ENCODE measurements around the gene MAB21L2. TPM values are rescaled to one million over a fixed set of nuclear protein-coding genes. Genes with fewer than 3 reads are reported as not detected.

The MAB21L2 gene
- total RNA-seq, 1 experiment from 2014 or later = not detected

DNA sequence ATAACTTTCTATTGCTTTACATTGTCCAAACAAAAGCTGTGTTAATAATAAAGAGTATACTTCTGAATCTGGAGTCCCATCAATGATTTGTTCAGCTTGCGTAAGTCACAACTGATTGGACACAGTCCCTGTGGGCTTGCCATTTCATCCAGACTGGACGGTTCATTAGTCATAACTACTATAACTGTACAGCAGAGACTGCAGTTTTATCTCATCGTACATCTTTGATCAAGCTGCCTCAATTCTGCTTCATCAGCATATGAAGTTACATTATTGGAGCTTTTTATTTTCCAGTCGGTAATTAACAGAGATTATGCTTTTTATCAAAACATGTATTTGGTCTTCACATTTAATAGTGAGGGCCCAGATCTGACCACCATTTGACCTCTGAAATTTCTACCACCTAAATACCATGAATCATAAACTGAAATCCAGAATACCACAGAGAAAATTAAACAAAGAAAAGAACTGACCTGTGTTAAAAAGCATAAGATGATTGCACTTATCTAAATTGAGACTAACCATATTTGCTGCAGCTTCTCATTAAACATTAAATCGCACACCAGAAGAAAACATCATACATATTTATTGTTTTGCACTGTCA is 12.5 kb upstream of the MAB21L2 start (continued):
- TF ChIP-seq FOSL1 (IDR thresholded peaks at IDR 0.05; ENCODE audit: low read depth) = no peak
- TF ChIP-seq, protein P1, sequence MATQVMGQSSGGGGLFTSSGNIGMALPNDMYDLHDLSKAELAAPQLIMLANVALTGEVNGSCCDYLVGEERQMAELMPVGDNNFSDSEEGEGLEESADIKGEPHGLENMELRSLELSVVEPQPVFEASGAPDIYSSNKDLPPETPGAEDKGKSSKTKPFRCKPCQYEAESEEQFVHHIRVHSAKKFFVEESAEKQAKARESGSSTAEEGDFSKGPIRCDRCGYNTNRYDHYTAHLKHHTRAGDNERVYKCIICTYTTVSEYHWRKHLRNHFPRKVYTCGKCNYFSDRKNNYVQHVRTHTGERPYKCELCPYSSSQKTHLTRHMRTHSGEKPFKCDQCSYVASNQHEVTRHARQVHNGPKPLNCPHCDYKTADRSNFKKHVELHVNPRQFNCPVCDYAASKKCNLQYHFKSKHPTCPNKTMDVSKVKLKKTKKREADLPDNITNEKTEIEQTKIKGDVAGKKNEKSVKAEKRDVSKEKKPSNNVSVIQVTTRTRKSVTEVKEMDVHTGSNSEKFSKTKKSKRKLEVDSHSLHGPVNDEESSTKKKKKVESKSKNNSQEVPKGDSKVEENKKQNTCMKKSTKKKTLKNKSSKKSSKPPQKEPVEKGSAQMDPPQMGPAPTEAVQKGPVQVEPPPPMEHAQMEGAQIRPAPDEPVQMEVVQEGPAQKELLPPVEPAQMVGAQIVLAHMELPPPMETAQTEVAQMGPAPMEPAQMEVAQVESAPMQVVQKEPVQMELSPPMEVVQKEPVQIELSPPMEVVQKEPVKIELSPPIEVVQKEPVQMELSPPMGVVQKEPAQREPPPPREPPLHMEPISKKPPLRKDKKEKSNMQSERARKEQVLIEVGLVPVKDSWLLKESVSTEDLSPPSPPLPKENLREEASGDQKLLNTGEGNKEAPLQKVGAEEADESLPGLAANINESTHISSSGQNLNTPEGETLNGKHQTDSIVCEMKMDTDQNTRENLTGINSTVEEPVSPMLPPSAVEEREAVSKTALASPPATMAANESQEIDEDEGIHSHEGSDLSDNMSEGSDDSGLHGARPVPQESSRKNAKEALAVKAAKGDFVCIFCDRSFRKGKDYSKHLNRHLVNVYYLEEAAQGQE (IDR thresholded peaks at IDR 0.05; ENCODE audit: low read depth) = no peak
- no peak for TF ChIP-seq SP1 (IDR thresholded peaks at IDR 0.05; ENCODE audit: low read depth)
- TF ChIP-seq SIN3A (IDR thresholded peaks at IDR 0.05; ENCODE audit: low read depth) = no peak

DNA sequence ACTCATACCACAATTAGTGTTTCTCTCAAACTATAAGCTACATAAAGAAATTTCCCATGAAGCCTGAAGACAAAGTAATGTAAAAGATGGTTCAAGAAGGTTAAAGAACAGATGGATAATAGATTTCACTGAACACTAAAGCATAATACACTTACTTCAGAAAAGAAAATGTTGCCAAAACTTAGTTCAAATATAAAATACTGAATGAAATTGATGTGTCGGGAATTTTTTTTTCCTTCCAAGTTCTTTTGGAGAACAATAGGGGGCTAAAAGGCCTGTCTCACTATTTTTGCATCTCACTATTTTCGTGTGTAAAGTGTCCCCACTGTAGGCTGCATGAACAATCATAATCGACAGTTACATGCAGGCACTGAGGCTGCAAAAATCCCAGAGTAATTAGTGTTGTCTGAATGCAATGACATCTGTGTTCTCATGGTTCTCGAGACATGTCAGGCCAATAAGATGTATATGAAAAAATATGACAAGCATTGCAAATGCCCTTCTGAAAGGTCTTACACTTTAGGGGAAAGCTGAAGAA is 11.9 kb upstream of the MAB21L2 start:
- ChIA-PET RAD21 (ENCODE audit: low non-redundant PET in 1 of 2, low total read pairs in 2 of 2, uncharacterized antibody in 2 of 2, unreplicated experiment in 2 of 2) (no interaction called here), CTCF (no interaction called here), POLR2A (no interaction called here)
- intact Hi-C loops (cut with micrococcal nuclease) = no loop called here
- Histone ChIP-seq H3K9me3 (ENCODE audit: control insufficient read depth in 1 of 2, insufficient read depth in 1 of 2, low read depth in 1 of 2, low read length in 2 of 2) (no peaks in the 10 kb centered on the region), H2AFZ (ENCODE audit: low read depth, low read length, poor library complexity, severe bottlenecking) (no peak overlapping the region), H4K20me1 (ENCODE audit: insufficient read depth) (no peaks in the 10 kb centered on the region), H3K4me3 (replicated peaks in 1 of 2; ENCODE audit: low read depth in 1 of 2, low read length in 2 of 2) (no peak overlapping the region), H3K27ac (ENCODE audit: low read depth, low read length) (no peak overlapping the region), H3K79me2 (ENCODE audit: insufficient read depth, low read length) (no peaks in the 10 kb centered on the region), H3K36me3 (ENCODE audit: control insufficient read depth in 1 of 2, insufficient read depth in 2 of 2, low read length in 2 of 2) (no peaks in the 10 kb centered on the region), H3K9me2 (ENCODE audit: insufficient read depth) (no peaks in the 10 kb centered on the region), H3K4me2 (ENCODE audit: low read length) (no peak overlapping the region), H3K4me1 (ENCODE audit: control insufficient read depth in 1 of 2, insufficient read depth in 2 of 2, low read length in 2 of 2) (no peaks in the 10 kb centered on the region), H3K27me3 (ENCODE audit: insufficient read depth, low read length) (no peaks in the 10 kb centered on the region), H3K9ac (ENCODE audit: low read length) (no peak overlapping the region)
- DNase-seq (ENCODE audit: low read depth, low spot score) (no peak), ATAC-seq (no peak)
- no TSS peak for BruUV-seq (replicated peaks)
- TF ChIP-seq EGR1 (IDR thresholded peaks at IDR 0.05; ENCODE audit: low read depth) (no peak), ELF1 (IDR thresholded peaks at IDR 0.05; ENCODE audit: borderline replicate concordance, low read depth) (no peak), EZH2phosphoT487 (IDR thresholded peaks at IDR 0.05; ENCODE audit: borderline replicate concordance) (no peak), JUND (IDR thresholded peaks at IDR 0.05) (no peak), ZNF274 (IDR thresholded peaks at IDR 0.05; ENCODE audit: low read depth, low read length) (no peak), TCF7L2 (IDR thresholded peaks at IDR 0.05; ENCODE audit: borderline replicate concordance, extremely low read depth, insufficient read depth, insufficient read length) (no peak), SIN3A (IDR thresholded peaks at IDR 0.05; ENCODE audit: low read depth) (no peak), CBX3 (IDR thresholded peaks at IDR 0.05; ENCODE audit: low read depth) (no peak)
- TF ChIP-seq, protein P2, sequence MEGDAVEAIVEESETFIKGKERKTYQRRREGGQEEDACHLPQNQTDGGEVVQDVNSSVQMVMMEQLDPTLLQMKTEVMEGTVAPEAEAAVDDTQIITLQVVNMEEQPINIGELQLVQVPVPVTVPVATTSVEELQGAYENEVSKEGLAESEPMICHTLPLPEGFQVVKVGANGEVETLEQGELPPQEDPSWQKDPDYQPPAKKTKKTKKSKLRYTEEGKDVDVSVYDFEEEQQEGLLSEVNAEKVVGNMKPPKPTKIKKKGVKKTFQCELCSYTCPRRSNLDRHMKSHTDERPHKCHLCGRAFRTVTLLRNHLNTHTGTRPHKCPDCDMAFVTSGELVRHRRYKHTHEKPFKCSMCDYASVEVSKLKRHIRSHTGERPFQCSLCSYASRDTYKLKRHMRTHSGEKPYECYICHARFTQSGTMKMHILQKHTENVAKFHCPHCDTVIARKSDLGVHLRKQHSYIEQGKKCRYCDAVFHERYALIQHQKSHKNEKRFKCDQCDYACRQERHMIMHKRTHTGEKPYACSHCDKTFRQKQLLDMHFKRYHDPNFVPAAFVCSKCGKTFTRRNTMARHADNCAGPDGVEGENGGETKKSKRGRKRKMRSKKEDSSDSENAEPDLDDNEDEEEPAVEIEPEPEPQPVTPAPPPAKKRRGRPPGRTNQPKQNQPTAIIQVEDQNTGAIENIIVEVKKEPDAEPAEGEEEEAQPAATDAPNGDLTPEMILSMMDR (IDR thresholded peaks at IDR 0.05 in 2 of 3, conservative IDR thresholded peaks at IDR 0.05 in 1 of 3; ENCODE audit: borderline replicate concordance in 1 of 3, insufficient read depth in 1 of 3, low read depth in 2 of 3, low read length in 2 of 3) = no peak
- TF ChIP-seq, protein P3, sequence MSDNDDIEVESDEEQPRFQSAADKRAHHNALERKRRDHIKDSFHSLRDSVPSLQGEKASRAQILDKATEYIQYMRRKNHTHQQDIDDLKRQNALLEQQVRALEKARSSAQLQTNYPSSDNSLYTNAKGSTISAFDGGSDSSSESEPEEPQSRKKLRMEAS (IDR thresholded peaks at IDR 0.05) = no peak
- TF ChIP-seq, protein P4, sequence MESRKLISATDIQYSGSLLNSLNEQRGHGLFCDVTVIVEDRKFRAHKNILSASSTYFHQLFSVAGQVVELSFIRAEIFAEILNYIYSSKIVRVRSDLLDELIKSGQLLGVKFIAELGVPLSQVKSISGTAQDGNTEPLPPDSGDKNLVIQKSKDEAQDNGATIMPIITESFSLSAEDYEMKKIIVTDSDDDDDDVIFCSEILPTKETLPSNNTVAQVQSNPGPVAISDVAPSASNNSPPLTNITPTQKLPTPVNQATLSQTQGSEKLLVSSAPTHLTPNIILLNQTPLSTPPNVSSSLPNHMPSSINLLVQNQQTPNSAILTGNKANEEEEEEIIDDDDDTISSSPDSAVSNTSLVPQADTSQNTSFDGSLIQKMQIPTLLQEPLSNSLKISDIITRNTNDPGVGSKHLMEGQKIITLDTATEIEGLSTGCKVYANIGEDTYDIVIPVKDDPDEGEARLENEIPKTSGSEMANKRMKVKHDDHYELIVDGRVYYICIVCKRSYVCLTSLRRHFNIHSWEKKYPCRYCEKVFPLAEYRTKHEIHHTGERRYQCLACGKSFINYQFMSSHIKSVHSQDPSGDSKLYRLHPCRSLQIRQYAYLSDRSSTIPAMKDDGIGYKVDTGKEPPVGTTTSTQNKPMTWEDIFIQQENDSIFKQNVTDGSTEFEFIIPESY (IDR thresholded peaks at IDR 0.05; ENCODE audit: extremely low read depth, insufficient replicate concordance, low read length) = no peak
